H1 (cell line): ENCODE data around the gene DIS3L. TPM values are rescaled to one million over a fixed set of nuclear protein-coding genes. Genes with fewer than 3 reads are reported as not detected.
A peak's percentile ranks its signal among the peaks of the same experiment; 100 is the strongest.

Experiments
- CTCF ChIA-PET: fragments of 300-600 bp; sonication (Branson Sonifier 250); formaldehyde crosslinking; loops from one replicate; lab custom pipeline; 2021; ENCODE audit not compliant: partially characterized antibody; lab: Charles Lee
- POLR2A ChIA-PET: fragments of 300-600 bp; sonication (Branson Sonifier 250); formaldehyde crosslinking; loops from one replicate; lab custom pipeline; 2021; ENCODE audit warnings: inconsistent platforms; ENCODE audit not compliant: partially characterized antibody; lab: Charles Lee
- DNase-seq, 2 experiments: peaks; one replicate each; pipeline versions ENCODE4 v3.0.0 to v3.0.0-alpha.2; 2010 to 2022; ENCODE audit warnings: low spot score in 2 of 2, low read depth in 1 of 2, mixed read lengths in 1 of 2
- FAIRE-seq: peaks from 2 replicates; lab custom pipeline; 2011; peaks lifted over from hg19 to GRCh38; lab: Jason Lieb, UNC
- H2AFZ ChIP-seq: 2 replicates; pipeline ENCODE4 v1.8.1; 2012; ENCODE audit warnings: low read length, inconsistent platforms
- H2AK5ac ChIP-seq: 2 replicates; pipeline ENCODE4 v1.6.1; 2013; ENCODE audit warnings: low read depth, low read length
- H2BK120ac ChIP-seq: replicated peaks from 2 replicates; pipeline ENCODE3; 2013; ENCODE audit warnings: low read depth, low read length, inconsistent platforms
- H2BK12ac ChIP-seq: 2 replicates; pipeline ENCODE4 v1.6.1; 2013; ENCODE audit warnings: low read depth, low read length
- H2BK15ac ChIP-seq: 2 replicates; pipeline ENCODE4 v1.6.1; 2013; ENCODE audit warnings: low read length
- H2BK20ac ChIP-seq: 2 replicates; pipeline ENCODE4 v1.6.1; 2013; ENCODE audit warnings: low read length
- H2BK5ac ChIP-seq: 2 replicates; pipeline ENCODE4 v1.6.1; 2013; ENCODE audit warnings: low read depth, low read length
- H3K14ac ChIP-seq: 2 replicates; pipeline ENCODE4 v1.6.1; 2013; ENCODE audit warnings: inconsistent platforms; ENCODE audit not compliant: insufficient read length
- H3K18ac ChIP-seq: 2 replicates; pipeline ENCODE4 v1.6.1; 2013; ENCODE audit warnings: low read length; ENCODE audit errors: extremely low read depth
- H3K23ac ChIP-seq: 2 replicates; pipeline ENCODE4 v1.6.1; 2013; ENCODE audit warnings: inconsistent platforms; ENCODE audit not compliant: insufficient read length
- H3K23me2 ChIP-seq: 2 replicates; pipeline ENCODE4 v1.6.1; 2013; ENCODE audit warnings: low read depth, low read length
- H3K27ac ChIP-seq: 2 replicates; pipeline ENCODE4 v1.6.1; 2011; ENCODE audit warnings: low read depth, low read length, inconsistent platforms
- H3K27me3 ChIP-seq, 4 experiments: replicated peaks in 1 of 4; 1 replicate in 1 of 4; 2 replicates in 3 of 4; pipeline versions ENCODE4 v1.6.1 to v1.8.1; 2011 to 2013; ENCODE audit warnings: low read length in 3 of 4, mild to moderate bottlenecking in 3 of 4, inconsistent platforms in 2 of 4, mixed read lengths in 2 of 4, moderate library complexity in 1 of 4; ENCODE audit not compliant: control insufficient read depth in 3 of 4, insufficient read depth in 3 of 4; ENCODE audit errors: extremely low read depth in 1 of 4
- H3K36me3 ChIP-seq, 4 experiments: 2 replicates each; pipeline versions ENCODE4 v1.6.1 to v1.8.1; 2011 to 2013; ENCODE audit warnings: mild to moderate bottlenecking in 4 of 4, low read length in 3 of 4, moderate library complexity in 2 of 4, control low read depth in 1 of 4, inconsistent platforms in 1 of 4; ENCODE audit not compliant: insufficient read depth in 4 of 4, control insufficient read depth in 2 of 4
- H3K4ac ChIP-seq: replicated peaks from 2 replicates; pipeline ENCODE3; 2013; ENCODE audit warnings: low read length, low read depth, mixed read lengths, inconsistent platforms; ENCODE audit not compliant: insufficient read length
- H3K4me1 ChIP-seq, 4 experiments: replicated peaks in 1 of 4; 1 replicate in 1 of 4; 2 replicates in 3 of 4; pipeline versions ENCODE4 v1.6.1 to v1.8.1; 2011 to 2013; ENCODE audit warnings: low read length in 3 of 4, inconsistent platforms in 2 of 4, mixed read lengths in 1 of 4; ENCODE audit not compliant: insufficient read depth in 4 of 4, control insufficient read depth in 3 of 4
- H3K4me2 ChIP-seq, 2 experiments: 2 replicates each; pipeline versions ENCODE4 v1.6.1 to v1.8.1; 2011 to 2013; ENCODE audit warnings: low read depth in 2 of 2, low read length in 2 of 2, control low read depth in 1 of 2, inconsistent platforms in 1 of 2, mild to moderate bottlenecking in 1 of 2; ENCODE audit not compliant: insufficient read depth in 1 of 2
- H3K4me3 ChIP-seq, 4 experiments: fragments of 200-600, 300-600 bp in 1 of 4; sonication (generic), shearing (Covaris generic), sonication (Bioruptor Twin) in 1 of 4; 2 replicates each; pipeline versions ENCODE4 v1.5.1 to v1.8.1; 2011 to 2016; ENCODE audit warnings: low read length in 4 of 4, low read depth in 3 of 4, control low read depth in 2 of 4, inconsistent platforms in 2 of 4, mild to moderate bottlenecking in 2 of 4, mixed read lengths in 1 of 4, moderate library complexity in 1 of 4; ENCODE audit not compliant: insufficient read depth in 2 of 4; ENCODE audit errors: extremely low read depth in 1 of 4
- H3K56ac ChIP-seq: replicated peaks from 2 replicates; pipeline ENCODE3; 2013; ENCODE audit warnings: low read depth, mild to moderate bottlenecking, mixed read lengths, low read length, inconsistent platforms; ENCODE audit not compliant: insufficient read length
- H3K79me1 ChIP-seq: 2 replicates; pipeline ENCODE4 v1.6.1; 2013; ENCODE audit warnings: low read depth, low read length, control low read depth
- H3K79me2 ChIP-seq, 2 experiments: 2 replicates each; pipeline versions ENCODE4 v1.6.1 to v1.8.1; 2012 to 2013; ENCODE audit warnings: low read length in 2 of 2, mild to moderate bottlenecking in 2 of 2, inconsistent platforms in 1 of 2; ENCODE audit not compliant: insufficient read depth in 2 of 2, control insufficient read depth in 1 of 2
- H3K9ac ChIP-seq, 4 experiments: replicated peaks in 1 of 4; 1 replicate in 1 of 4; 2 replicates in 3 of 4; pipeline versions ENCODE4 v1.6.1 to v1.8.1; 2011 to 2013; ENCODE audit warnings: low read depth in 3 of 4, low read length in 3 of 4, control low read depth in 2 of 4, mild to moderate bottlenecking in 2 of 4, moderate library complexity in 2 of 4, inconsistent platforms in 1 of 4; ENCODE audit errors: extremely low read depth in 1 of 4
- H3K9me3 ChIP-seq, 2 experiments: 2 replicates each; pipeline versions ENCODE4 v1.6.1 to v1.8.1; 2012 to 2013; ENCODE audit warnings: mild to moderate bottlenecking in 2 of 2, moderate library complexity in 2 of 2, control low read depth in 1 of 2, inconsistent platforms in 1 of 2, low read depth in 1 of 2, low read length in 1 of 2, mixed read lengths in 1 of 2; ENCODE audit not compliant: insufficient read depth in 2 of 2
- H4K20me1 ChIP-seq, 2 experiments: replicated peaks in 1 of 2; 2 replicates each; pipeline versions ENCODE3 to v1.8.1; 2011 to 2013; ENCODE audit warnings: inconsistent platforms in 2 of 2, low read length in 2 of 2, mild to moderate bottlenecking in 1 of 2; ENCODE audit not compliant: insufficient read depth in 2 of 2, control insufficient read depth in 1 of 2
- H4K5ac ChIP-seq: 2 replicates; pipeline ENCODE4 v1.6.1; 2013; ENCODE audit warnings: low read length, low read depth, mixed read lengths, inconsistent platforms; ENCODE audit not compliant: insufficient read length
- H4K8ac ChIP-seq: 2 replicates; pipeline ENCODE4 v1.8.0; 2013; ENCODE audit warnings: mild to moderate bottlenecking, moderate library complexity, low read length, inconsistent platforms; ENCODE audit not compliant: insufficient read depth; ENCODE audit errors: extremely low read depth
- H4K91ac ChIP-seq: replicated peaks from 2 replicates; pipeline ENCODE3; 2013; ENCODE audit warnings: low read length, mixed read lengths, inconsistent platforms; ENCODE audit not compliant: insufficient read length
- JUND ChIP-seq: IDR thresholded peaks from 2 replicates; pipeline ENCODE4 v1.6.1; 2011; ENCODE audit warnings: mild to moderate bottlenecking, improper control_type of control experiment, low read length
- KDM4A ChIP-seq: IDR thresholded peaks from one replicate; pipeline ENCODE4 v1.7.1; 2012; ENCODE audit warnings: low read depth, mild to moderate bottlenecking, moderate library complexity, low read length, inconsistent platforms; ENCODE audit not compliant: severe bottlenecking
- KDM5A ChIP-seq: fragments of 200-600 bp; IDR thresholded peaks from 2 replicates; pipeline ENCODE4 v1.7.1; 2012; ENCODE audit warnings: mild to moderate bottlenecking, low read length, inconsistent platforms, mixed read lengths
- PHF8 ChIP-seq: fragments of 200-600 bp; sonication (generic); conservative IDR thresholded peaks from 2 replicates; pipeline ENCODE4 v1.7.1; 2012; ENCODE audit warnings: low read depth, mild to moderate bottlenecking, inconsistent platforms, low read length, moderate library complexity
- POLR2A ChIP-seq, 2 experiments: IDR thresholded peaks; 1 replicate in 1 of 2; 2 replicates in 1 of 2; pipeline ENCODE4 v1.6.1; 2011; ENCODE audit warnings: low read depth in 2 of 2, low read length in 2 of 2, mild to moderate bottlenecking in 2 of 2; ENCODE audit errors: control extremely low read depth in 1 of 2
- RBBP5 ChIP-seq: IDR thresholded peaks from 2 replicates; pipeline ENCODE4 v1.7.1; 2012; ENCODE audit warnings: low read depth, mild to moderate bottlenecking, inconsistent platforms, low read length, moderate library complexity, borderline replicate concordance
- TAF1 ChIP-seq: IDR thresholded peaks from 2 replicates; pipeline ENCODE4 v1.6.1; 2011; ENCODE audit warnings: mild to moderate bottlenecking, low read depth, low read length
- TAF7 ChIP-seq: optimal IDR thresholded peaks from 2 replicates; pipeline ENCODE3; 2011; ENCODE audit warnings: low read depth, mild to moderate bottlenecking, inconsistent platforms, low read length, moderate library complexity, borderline replicate concordance
- TBP ChIP-seq: IDR thresholded peaks from 2 replicates; pipeline ENCODE4 v1.6.1; 2011; ENCODE audit warnings: low read depth, low read length, improper control_type of control experiment
- WGBS, 2 experiments: shearing (Covaris generic) in 1 of 2; methylation state at CpG; one replicate each; pipeline versions ENCODE4 v1.1.6 to v1.1.7; 2013 to 2015; ENCODE audit warnings: low lambda C conversion rate in 2 of 2, mixed read lengths in 2 of 2, inconsistent platforms in 1 of 2, low coverage in 1 of 2, missing lambda C conversion rate in 1 of 2; ENCODE audit not compliant: insufficient replicate concordance in 2 of 2, insufficient coverage in 1 of 2, insufficient read length in 1 of 2; ENCODE audit errors: extremely low coverage in 1 of 2, missing lambda C conversion rate in 1 of 2; 5-methylcytosine and 5-hydroxymethylcytosine counted together
- long read RNA-seq, 2 experiments: library from RNA in 1 of 2; library from capped mRNA in 1 of 2; stranded (forward); transcript quantifications; one replicate each; pipeline ENCODE4 v2.0.0, GENCODE V29; 2021; ENCODE audit warnings: inconsistent platforms in 1 of 2
- polyA minus RNA-seq, 3 experiments: library from RNA; depleted of rRNA, polyadenylated mRNA; stranded (reverse); fragments of >200 nt; gene quantifications; 1 replicate in 2 of 3; 2 replicates in 1 of 3; pipeline ENCODE4 v1.2.3, GENCODE V29; 2011
- polyA plus RNA-seq, 7 experiments: library from polyadenylated mRNA; depleted of rRNA in 3 of 7; stranded (reverse) in 5 of 7; unstranded in 2 of 7; fragments of >200 nt in 5 of 7; fragments of 200-250 nt in 2 of 7; gene quantifications; 1 replicate in 5 of 7; 2 replicates in 1 of 7; 4 replicates in 1 of 7; pipeline versions ENCODE4 v1.2.1 to v1.2.3, GENCODE V29; 2011 to 2013; ENCODE audit warnings: missing spikeins in 2 of 7, mixed read lengths in 2 of 7
- total RNA-seq: library from RNA; stranded (reverse); fragmentation: NEBNext Ultra II Directional; extraction: Animal tissue kit (Norgen Biotek cat#: 25700); gene quantifications from 2 replicates; pipeline ENCODE4 v1.2.1, GENCODE V29; 2021

Gene DIS3L
- 25.0 and 31.2 TPM in 2 replicates for total RNA-seq
- polyA plus RNA-seq (2011; rRNA removed), result 5.5 and 8.7 TPM in 2 replicates
- polyA plus RNA-seq (2011; cell fraction: cytosol; rRNA removed), result 9.7 TPM
- polyA plus RNA-seq (2011; cell fraction: nucleus; rRNA removed), result 7.1 TPM
- 16.9 to 26.9 TPM (median 19.2 TPM) in 4 replicates for polyA plus RNA-seq (2012, experiment 1 of 2)
- polyA plus RNA-seq (2012, experiment 2 of 2), result 2.1 TPM
- polyA plus RNA-seq (2013, experiment 1 of 2), result 11.0 TPM
- 10.8 TPM for polyA plus RNA-seq (2013, experiment 2 of 2)
- 24.3 and 26.7 TPM in 2 replicates for polyA minus RNA-seq (2011; rRNA and poly(A)+ RNA removed)
- polyA minus RNA-seq (2011; cell fraction: cytosol; rRNA and poly(A)+ RNA removed), result 14.0 TPM
- 15.7 TPM for polyA minus RNA-seq (2011; cell fraction: nucleus; rRNA and poly(A)+ RNA removed)
- long read RNA-seq, experiment 1, partial matches to known transcripts, result 12 of 16 reads
- long read RNA-seq, experiment 1, other reads (novel, unspliced or antisense), result 3 of 16 reads
- long read RNA-seq, experiment 2, partial matches to known transcripts, result 1 of 3 reads
- long read RNA-seq, experiment 2, other reads (novel, unspliced or antisense), result 0 of 3 reads

DNA sequence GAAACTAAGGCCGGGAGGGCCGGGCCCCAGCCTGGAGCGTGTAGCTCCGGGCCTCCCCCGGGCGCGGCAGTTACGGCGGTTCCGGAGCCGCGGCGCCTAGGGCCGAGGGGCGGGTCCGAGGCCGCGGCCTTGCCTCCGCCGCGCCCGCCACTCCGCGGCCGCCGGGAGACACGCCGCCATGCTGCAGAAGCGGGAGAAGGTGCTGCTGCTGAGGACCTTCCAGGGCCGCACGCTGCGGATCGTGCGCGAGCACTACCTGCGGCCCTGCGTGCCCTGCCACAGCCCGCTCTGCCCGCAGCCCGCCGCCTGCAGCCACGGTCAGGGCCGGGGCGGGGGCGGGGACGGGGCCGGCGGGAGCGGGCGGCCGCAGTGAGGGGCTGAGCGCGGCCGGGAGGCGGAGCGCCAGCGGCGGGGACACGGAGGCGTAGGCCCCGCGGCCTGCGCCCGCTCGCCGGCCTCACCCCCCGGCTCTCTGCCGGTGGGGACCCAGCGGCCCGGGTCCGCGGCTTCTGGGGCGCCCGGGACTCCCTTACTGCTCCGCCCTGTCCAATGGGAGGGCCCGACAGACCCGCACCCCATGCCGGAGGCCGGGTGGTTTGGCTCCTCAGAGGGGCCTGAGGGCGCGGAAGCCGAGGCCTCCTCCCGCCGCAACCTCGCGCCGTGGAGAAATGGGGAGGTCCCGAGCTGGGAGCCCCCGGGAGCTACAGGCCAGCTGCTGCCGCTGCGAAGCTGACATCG is at the start of gene DIS3L:
Gene DIS3L, plus strand, starts transcription at position 150 of the 738 bp plus-strand sequence. Its CDS starts 29 bp downstream, at position 179.
- H3K4me2 ChIP-seq, result peak within 1 kb of the TSS; percentile 81 to 88
- WGBS, 2 experiments, result 2% methylated on average over 51 of the region's 92 CpGs; no CpG with 5 or more reads in 1 of the 2 experiments
- peak within 1 kb of the TSS; percentile 54 to 73 (median 60) for H3K4me3 ChIP-seq
- H2BK20ac ChIP-seq, result no peak within 1 kb of the TSS
- H3K79me1 ChIP-seq, result no peaks in the 10 kb centered on the region; the same call in 1 of the 2 replicates
- peak within 1 kb of the TSS; percentile 60; the same call in 1 of the 2 replicates for H2BK12ac ChIP-seq
- H3K23ac ChIP-seq, result no peak within 1 kb of the TSS
- H2AK5ac ChIP-seq, result no peak within 1 kb of the TSS
- POLR2A ChIA-PET, result interaction anchor here (0.6 to 3.4 kb wide), 15 partner anchors 8 to 423 kb away, joined by 3 to 20 read pairs (median 4); partner anchors contain the start of genes SNAPC5, TIPIN and ZWILCH
- H3K27ac ChIP-seq, result peak within 1 kb of the TSS; percentile 65; the same call in 1 of the 2 replicates
- no peaks in the 10 kb centered on the region for H3K9me3 ChIP-seq
- peak within 1 kb of the TSS; percentile 89 for H4K91ac ChIP-seq
- H3K27me3 ChIP-seq, result no peaks in the 10 kb centered on the region
- DNase-seq (peak in 1 of 2 experiments; percentile 80), FAIRE-seq (no peak)
- peak within 1 kb of the TSS; percentile 47 for H2BK120ac ChIP-seq
- peak within 1 kb of the TSS; percentile 93 for H3K18ac ChIP-seq
- H4K8ac ChIP-seq, result peak within 1 kb of the TSS; percentile 88
- peaks cover 6 to 12% (median 7%) of the 10 kb centered on the region in 4 experiments; a peak in 6 of 7 replicates for H3K4me1 ChIP-seq
- H2BK5ac ChIP-seq, result peak within 1 kb of the TSS; percentile 79; the same call in 1 of the 2 replicates
- peak within 1 kb of the TSS; percentile 81 for H4K5ac ChIP-seq
- peak within 1 kb of the TSS; percentile 94; the same call in 1 of the 2 replicates for H2BK15ac ChIP-seq
- H3K9ac ChIP-seq, result peak within 1 kb of the TSS; percentile 58 to 77 (median 71)
- H3K56ac ChIP-seq, result peak within 1 kb of the TSS; percentile 71
- peak within 1 kb of the TSS; percentile 97 for H2AFZ ChIP-seq
- CTCF ChIA-PET, result no interaction called here
- no peak within 1 kb of the TSS for H3K14ac ChIP-seq
- no peaks in the 10 kb centered on the region for H3K36me3 ChIP-seq
- H4K20me1 ChIP-seq, result no peaks in the 10 kb centered on the region
- peaks cover 0 to 4% of the 10 kb centered on the region in 2 experiments; a peak in 1 of 4 replicates for H3K79me2 ChIP-seq
- H3K4ac ChIP-seq, result no peak within 1 kb of the TSS
- H3K23me2 ChIP-seq, result peaks cover 2% of the 10 kb centered on the region; the same call in 1 of the 2 replicates
- TF ChIP-seq TAF1 (peak; percentile 78), JUND (no peak), TAF7 (peak; percentile 58), TBP (0 out of 2 replicates have a peak, but pooled peaks have one; percentile 39), KDM5A (no peak), PHF8 (peak; percentile 45), RBBP5 (peak; percentile 59; the same call in 1 of the 2 replicates), POLR2A (IDR thresholded peaks at IDR 0.05; ENCODE audit: control extremely low read depth in 1 of 2, low read depth in 2 of 2, low read length in 2 of 2) (peak in 1 of 2 experiments; percentile 69), KDM4A (peak; percentile 39)
